ENCODE results near the gene C16orf82. TPM values are rescaled to one million over a fixed set of nuclear protein-coding genes. Genes with fewer than 3 reads are reported as not detected.

The C16orf82 gene
- total RNA-seq, 1 donor from 2014 or later = not detected

- intact Hi-C loops (cut with micrococcal nuclease) = no loop called here
These were observed 21.5 kb downstream of the C16orf82 start for GRCh38 chr16:27088216-27088615.

- intact Hi-C loops (cut with micrococcal nuclease) = no loop called here
These were observed 29.6 kb downstream of the C16orf82 start for GRCh38 chr16:27096375-27096774.

GRCh38 chr16:27097800-27098230 is 31.1 kb downstream of the C16orf82 start:
- intact Hi-C loops (cut with micrococcal nuclease) = no loop called here

GRCh38 chr16:27098366-27099049 is 31.8 kb downstream of the C16orf82 start:
- intact Hi-C loops (cut with micrococcal nuclease) = no loop called here

- intact Hi-C loops (cut with micrococcal nuclease) = no loop called here
These were observed 36.2 kb downstream of the C16orf82 start for GRCh38 chr16:27102701-27103575.

GRCh38 chr16:27103954-27104353 is 37.2 kb downstream of the C16orf82 start:
- intact Hi-C loops (cut with micrococcal nuclease) = no loop called here

GRCh38 chr16:27106305-27106704 is 39.6 kb downstream of the C16orf82 start:
- intact Hi-C loops (cut with micrococcal nuclease) = no loop called here

GRCh38 chr16:27107185-27107592 is 40.5 kb downstream of the C16orf82 start:
- intact Hi-C loops (cut with micrococcal nuclease) = no loop called here

- intact Hi-C loops (cut with micrococcal nuclease) = no loop called here
These were observed 41.5 kb downstream of the C16orf82 start for GRCh38 chr16:27108051-27108770.

- intact Hi-C loops (cut with micrococcal nuclease) = no loop called here
These were observed 42.3 kb downstream of the C16orf82 start for GRCh38 chr16:27108826-27109665.

- intact Hi-C loops (cut with micrococcal nuclease) = no loop called here
These were observed 43.2 kb downstream of the C16orf82 start for GRCh38 chr16:27109666-27110523.

- intact Hi-C loops (cut with micrococcal nuclease) = no loop called here
These were observed 43.8 kb downstream of the C16orf82 start for GRCh38 chr16:27110524-27110896.

GRCh38 chr16:27111486-27111885 is 44.8 kb downstream of the C16orf82 start:
- intact Hi-C loops (cut with micrococcal nuclease) = no loop called here

GRCh38 chr16:27112093-27112811 is 45.5 kb downstream of the C16orf82 start:
- intact Hi-C loops (cut with micrococcal nuclease) = no loop called here

GRCh38 chr16:27113341-27113841 is 46.7 kb downstream of the C16orf82 start:
- intact Hi-C loops (cut with micrococcal nuclease) = no loop called here

GRCh38 chr16:27114006-27114405 is 47.3 kb downstream of the C16orf82 start:
- intact Hi-C loops (cut with micrococcal nuclease) = no loop called here

GRCh38 chr16:27118526-27118925 is 51.8 kb downstream of the C16orf82 start:
- intact Hi-C loops (cut with micrococcal nuclease) = no loop called here
